Tibial nerve (tissue), 4 donors: Measurements from ENCODE around the gene RAB8B. TPM values are rescaled to one million over a fixed set of nuclear protein-coding genes. Genes with fewer than 3 reads are reported as not detected.

Experiments used
- DNase-seq, 2 donors: peaks; one replicate each; pipeline ENCODE4 v3.0.0-alpha.2; 2019; ENCODE audit warnings: low spot score in 2 of 2
- H3K27ac ChIP-seq, 4 donors: fragments of 200-600 bp; sonication (generic) in 3 of 4; one replicate each; pipeline ENCODE4 v1.5.1; 2017 to 2019; ENCODE audit warnings: mild to moderate bottlenecking in 1 of 4
- H3K27me3 ChIP-seq, 2 donors: fragments of 200-600 bp; sonication (generic) in 1 of 2; one replicate each; pipeline versions ENCODE4 v1.5.1 to v1.6.0; 2017 to 2019
- H3K36me3 ChIP-seq, 3 donors: fragments of 200-600 bp; sonication (generic); one replicate each; pipeline ENCODE4 v1.5.1; 2018 to 2019
- H3K4me1 ChIP-seq, 4 donors: fragments of 200-600 bp; sonication (generic) in 3 of 4; one replicate each; pipeline ENCODE4 v1.5.1; 2017 to 2019
- H3K4me3 ChIP-seq, 4 donors: fragments of 200-600 bp; sonication (generic) in 3 of 4; one replicate each; pipeline ENCODE4 v1.5.1; 2017 to 2019; ENCODE audit warnings: mild to moderate bottlenecking in 1 of 4, moderate library complexity in 1 of 4
- H3K9me3 ChIP-seq, 4 donors: fragments of 200-600 bp; sonication (generic) in 3 of 4; one replicate each; pipeline ENCODE4 v1.5.1; 2017 to 2019
- CTCF ChIP-seq, 5 experiments: fragments of 200-600 bp in 3 of 5; fragments of 450-650 bp in 2 of 5; sonication (generic) in 3 of 5; IDR thresholded peaks; one replicate each; pipeline ENCODE4 v1.5.1; 2016 to 2019; ENCODE audit warnings: antibody characterized with exemption in 5 of 5, mild to moderate bottlenecking in 3 of 5, moderate library complexity in 2 of 5
- EP300 ChIP-seq, 2 donors: sonication (generic); formaldehyde crosslinking; IDR thresholded peaks; one replicate each; pipeline ENCODE4 v1.6.1; 2017; ENCODE audit warnings: antibody characterized with exemption in 2 of 2, mild to moderate bottlenecking in 1 of 2
- POLR2A ChIP-seq, 2 donors: fragments of 450-650 bp; IDR thresholded peaks; one replicate each; pipeline ENCODE4 v1.6.1; 2017; ENCODE audit warnings: antibody characterized with exemption in 2 of 2, mild to moderate bottlenecking in 2 of 2, moderate library complexity in 2 of 2
- WGBS, 2 donors: methylation state at CpG; one replicate each; pipeline ENCODE4 v1.1.5; 2018; 5-methylcytosine and 5-hydroxymethylcytosine counted together
- total RNA-seq, 4 donors: library from RNA; depleted of rRNA; stranded (reverse); fragments of >200 nt; gene quantifications; one replicate each; pipeline ENCODE4 v1.1.0, GENCODE V29; 2016

Gene RAB8B
- total RNA-seq, 4 donors from 2014 or later, result 32.9 to 45.0 (median 42.5) TPM

- Histone ChIP-seq H3K4me1 (no peaks in the 10 kb centered on the region), H3K9me3 (no peaks in the 10 kb centered on the region), H3K36me3 (no peaks in the 10 kb centered on the region), H3K27me3 (no peaks in the 10 kb centered on the region), H3K4me3 (no peak overlapping the region), H3K27ac (no peak overlapping the region)
- WGBS, 2 donors, result 57 to 79% methylated on average over 2 of the region's 2 CpGs
- no peak for DNase-seq
- TF ChIP-seq POLR2A (IDR thresholded peaks at IDR 0.05), result no peak
- no peak for TF ChIP-seq CTCF (IDR thresholded peaks at IDR 0.05)
- no peak for TF ChIP-seq EP300 (IDR thresholded peaks at IDR 0.05)
These were observed 19.6 kb upstream of the RAB8B start for GRCh38 chr15:63169788-63170187.

- Histone ChIP-seq H3K36me3 (no peaks in the 10 kb centered on the region), H3K9me3 (no peaks in the 10 kb centered on the region), H3K4me1 (no peaks in the 10 kb centered on the region), H3K4me3 (no peak overlapping the region), H3K27ac (no peak overlapping the region), H3K27me3 (no peaks in the 10 kb centered on the region)
- WGBS, 2 donors, result 92 to 97% methylated on average over 5 of the region's 5 CpGs
- TF ChIP-seq POLR2A (IDR thresholded peaks at IDR 0.05) (no peak), CTCF (IDR thresholded peaks at IDR 0.05) (no peak), EP300 (IDR thresholded peaks at IDR 0.05) (no peak)
- DNase-seq, result no peak
These were observed 17.0 kb upstream of the RAB8B start for GRCh38 chr15:63172376-63172775.

GRCh38 chr15:63172851-63173451, 16.5 kb upstream of the RAB8B start:
- H3K27ac ChIP-seq, result no peak overlapping the region
- H3K36me3 ChIP-seq, result no peaks in the 10 kb centered on the region
- H3K4me3 ChIP-seq, result no peak overlapping the region
- no peak for DNase-seq
- H3K9me3 ChIP-seq, result no peaks in the 10 kb centered on the region
- TF ChIP-seq POLR2A (IDR thresholded peaks at IDR 0.05) (no peak), CTCF (IDR thresholded peaks at IDR 0.05) (no peak), EP300 (IDR thresholded peaks at IDR 0.05) (no peak)
- 58 to 76% methylated on average over 3 of the region's 3 CpGs for WGBS, 2 donors
- H3K4me1 ChIP-seq, result no peaks in the 10 kb centered on the region
- H3K27me3 ChIP-seq, result no peaks in the 10 kb centered on the region

GRCh38 chr15:63176302-63176701, 13.1 kb upstream of the RAB8B start:
- Histone ChIP-seq H3K36me3 (no peaks in the 10 kb centered on the region), H3K27ac (no peak overlapping the region), H3K9me3 (no peaks in the 10 kb centered on the region), H3K4me3 (no peak overlapping the region), H3K27me3 (no peaks in the 10 kb centered on the region), H3K4me1 (no peaks in the 10 kb centered on the region)
- DNase-seq, result no peak
- TF ChIP-seq EP300 (IDR thresholded peaks at IDR 0.05) (no peak), CTCF (IDR thresholded peaks at IDR 0.05) (no peak), POLR2A (IDR thresholded peaks at IDR 0.05) (no peak)
- 79 to 100% methylated on average over 3 of the region's 3 CpGs for WGBS, 2 donors

GRCh38 chr15:63178034-63178433, 11.4 kb upstream of the RAB8B start:
- no peaks in the 10 kb centered on the region for H3K36me3 ChIP-seq
- no peak for DNase-seq
- no peaks in the 10 kb centered on the region for H3K9me3 ChIP-seq
- no peaks in the 10 kb centered on the region for H3K4me1 ChIP-seq
- no peak overlapping the region for H3K27ac ChIP-seq
- 54 to 60% methylated on average over 5 of the region's 5 CpGs for WGBS, 2 donors
- H3K27me3 ChIP-seq, result no peaks in the 10 kb centered on the region
- TF ChIP-seq EP300 (IDR thresholded peaks at IDR 0.05) (no peak), CTCF (IDR thresholded peaks at IDR 0.05) (no peak), POLR2A (IDR thresholded peaks at IDR 0.05) (no peak)
- no peak overlapping the region for H3K4me3 ChIP-seq
